Measurements from ENCODE around the gene PSME3IP1. TPM values are rescaled to one million over a fixed set of nuclear protein-coding genes. Genes with fewer than 3 reads are reported as not detected.

The PSME3IP1 gene
- total RNA-seq (10 to 100 TPM; 63.6 to 68.7 (median 65.0) TPM), polyA plus RNA-seq (57.8 TPM)
- long read RNA-seq, donor 1, transcript FAM192A-201 (7 exons, 2,848 nt) = major isoform, 24 of 75 reads
- long read RNA-seq, donor 1, partial matches to known transcripts = 12 of 75 reads
- long read RNA-seq, donor 1, other reads (novel, unspliced or antisense) = 37 of 75 reads
- long read RNA-seq, donor 2, transcript FAM192A-201 (7 exons, 2,848 nt) = major isoform, 10 of 32 reads
- long read RNA-seq, donor 2, partial matches to known transcripts = 2 of 32 reads
- long read RNA-seq, donor 2, other reads (novel, unspliced or antisense) = 20 of 32 reads
- long read RNA-seq, donor 3, transcript FAM192A-218 (7 exons, 1,086 nt) = minor isoform, 14 of 166 reads
- long read RNA-seq, donor 3, transcript FAM192A-201 (7 exons, 2,848 nt) = major isoform, 42 of 166 reads
- long read RNA-seq, donor 3, partial matches to known transcripts = 11 of 166 reads
- long read RNA-seq, donor 3, other reads (novel, unspliced or antisense) = 99 of 166 reads
- long read RNA-seq, donor 4, transcript FAM192A-201 (7 exons, 2,848 nt) = major isoform, 11 of 34 reads
- long read RNA-seq, donor 4, partial matches to known transcripts = 10 of 34 reads
- long read RNA-seq, donor 4, other reads (novel, unspliced or antisense) = 13 of 34 reads

- peak; percentile 98 for ATAC-seq
- DNase-seq = peak; percentile 97 to 98 (median 98)
- Histone ChIP-seq H3K4me3 (ENCODE audit: low read length) (peak within 1 kb of the TSS; percentile 88), H3K9me3 (ENCODE audit: control insufficient read depth, low read length) (no peaks in the 10 kb centered on the region), H3K4me1 (ENCODE audit: control insufficient read depth, insufficient read depth, low read length) (peaks cover 2% of the 10 kb centered on the region), H3K27me3 (ENCODE audit: control insufficient read depth, insufficient read depth) (no peaks in the 10 kb centered on the region), H3K27ac (ENCODE audit: low read length) (peak within 1 kb of the TSS; percentile 94)
- under 1% methylated on average over 64 of the region's 64 CpGs for WGBS
- intact Hi-C loops (cut with DNase I) = no loop called here
Measured at GRCh38 chr16:57185945-57186871, at the start of gene PSME3IP1, which contains the start of gene RSPRY1. TSS of gene PSME3IP1 (minus strand) at chr16:57186039. CDS start at chr16:57173854, 12,185 bp downstream. TSS of gene RSPRY1 (plus strand) at chr16:57186329. CDS start at chr16:57204659, 18,330 bp downstream.

DNA sequence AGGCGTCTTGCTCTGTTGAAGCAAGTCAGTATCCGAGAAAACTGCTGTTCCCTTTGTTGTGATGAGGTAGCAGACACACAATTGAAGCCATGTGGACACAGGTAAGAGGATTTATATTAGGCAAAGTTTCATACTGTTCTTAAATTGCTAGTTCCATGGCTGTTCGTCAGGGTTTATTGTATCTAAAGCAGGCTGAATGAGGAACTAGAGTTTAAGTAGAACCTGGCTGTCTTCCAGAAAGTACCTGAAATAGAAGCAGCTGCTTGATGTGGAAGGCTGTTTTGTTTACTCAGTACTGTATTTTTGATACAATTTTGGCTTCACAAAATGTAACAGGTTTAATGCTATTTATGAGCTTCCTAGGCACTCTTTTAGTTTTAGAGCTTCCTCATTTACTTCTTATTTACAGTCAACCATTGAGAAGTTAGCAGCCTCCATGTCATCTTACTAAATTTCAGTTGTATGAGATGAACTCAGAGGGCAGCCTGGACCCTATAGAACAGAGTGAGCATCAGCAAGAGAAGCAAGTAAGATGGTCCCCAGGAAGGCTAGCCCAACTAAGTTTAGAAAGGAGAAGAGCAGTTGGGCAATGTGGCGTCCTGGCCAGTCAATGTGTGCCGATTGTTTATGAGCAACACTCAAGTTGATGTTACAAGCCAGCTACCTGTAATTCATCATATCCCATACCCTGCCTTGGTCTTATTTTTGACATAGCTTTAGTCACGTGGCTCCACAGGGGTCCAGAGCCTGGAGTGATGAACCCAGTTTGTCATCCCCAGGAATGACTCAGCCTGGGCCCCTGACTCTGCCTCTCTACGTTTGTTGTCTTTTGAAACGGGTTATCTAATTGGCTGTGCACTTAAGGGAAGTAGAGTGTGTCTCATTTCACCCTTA lies 49.5 kb upstream of the PSME3IP1 start:
- no peaks in the 10 kb centered on the region for H3K9me3 ChIP-seq (ENCODE audit: control insufficient read depth, low read length)
- DNase-seq (no peak), ATAC-seq (no peak)
- H3K4me3 ChIP-seq (ENCODE audit: low read length) = no peak overlapping the region
- 79% methylated on average over 8 of the region's 8 CpGs for WGBS
- no peaks in the 10 kb centered on the region for H3K27me3 ChIP-seq (ENCODE audit: control insufficient read depth, insufficient read depth)
- no peak overlapping the region for H3K27ac ChIP-seq (ENCODE audit: low read length)
- no peaks in the 10 kb centered on the region for H3K4me1 ChIP-seq (ENCODE audit: control insufficient read depth, insufficient read depth, low read length)
- intact Hi-C loops (cut with DNase I) = no loop called here

DNA sequence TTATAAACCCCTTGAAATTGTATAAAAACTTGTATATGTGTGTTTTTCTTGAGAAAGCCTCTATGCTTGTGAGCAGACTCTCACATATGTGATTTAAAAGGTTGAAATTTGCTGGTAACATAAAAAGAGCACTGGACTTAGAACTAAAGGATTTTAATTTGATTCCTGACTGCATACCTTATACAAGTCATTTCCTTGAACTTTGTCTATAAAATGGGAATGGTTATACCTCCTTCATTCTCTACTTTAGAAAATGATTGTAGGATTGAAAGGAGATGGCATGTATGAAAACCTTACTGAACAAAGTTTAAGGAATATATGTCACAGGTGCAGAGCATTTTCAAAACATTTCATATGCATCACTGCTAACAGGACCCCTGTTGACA lies 48.9 kb upstream of the PSME3IP1 start:
- ATAC-seq (no peak), DNase-seq (no peak)
- Histone ChIP-seq H3K27ac (ENCODE audit: low read length) (no peak overlapping the region), H3K4me1 (ENCODE audit: control insufficient read depth, insufficient read depth, low read length) (no peaks in the 10 kb centered on the region), H3K4me3 (ENCODE audit: low read length) (no peak overlapping the region), H3K9me3 (ENCODE audit: control insufficient read depth, low read length) (no peaks in the 10 kb centered on the region), H3K27me3 (ENCODE audit: control insufficient read depth, insufficient read depth) (no peaks in the 10 kb centered on the region)
- intact Hi-C loops (cut with DNase I) = no loop called here

DNA sequence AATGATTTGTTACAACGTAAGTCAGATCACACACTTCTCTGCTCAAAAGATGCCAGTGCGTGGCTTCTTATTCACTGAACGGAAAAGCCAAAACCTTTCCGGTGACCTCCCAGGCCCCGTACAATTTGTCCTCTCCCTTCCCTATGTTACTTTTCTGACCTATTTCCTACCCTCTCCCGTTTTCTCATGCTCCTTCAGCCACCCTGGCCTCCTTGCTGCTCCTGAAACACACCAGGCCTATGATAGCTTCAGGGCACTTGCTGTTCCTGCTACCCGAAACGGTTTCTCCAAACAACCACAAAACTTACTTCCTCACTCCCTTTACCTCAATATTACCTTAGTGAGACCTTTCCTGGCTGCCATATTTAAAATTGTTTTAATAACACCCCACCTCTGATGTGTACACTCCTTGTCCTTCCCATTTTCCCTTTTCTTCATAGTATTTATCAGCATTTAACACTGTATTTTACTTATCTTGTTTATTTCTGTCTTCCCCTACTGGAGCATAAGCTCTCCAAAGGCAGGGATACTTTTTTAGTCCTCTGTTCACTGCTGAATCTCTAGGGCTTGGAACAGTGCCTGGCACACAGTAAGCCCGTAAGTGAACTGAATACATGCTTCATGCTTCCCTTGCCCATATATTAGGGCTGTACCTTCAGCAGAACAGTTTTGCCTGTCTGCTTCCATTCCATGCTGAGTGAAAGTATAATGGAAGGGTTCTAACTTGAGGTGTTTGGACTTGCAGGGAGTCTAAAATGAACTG lies 48.3 kb upstream of the PSME3IP1 start:
- peak in 1 of 2 donors; percentile 64 for ATAC-seq
- WGBS = 87% methylated on average over 9 of the region's 9 CpGs
- Histone ChIP-seq H3K27me3 (ENCODE audit: control insufficient read depth, insufficient read depth) (no peaks in the 10 kb centered on the region), H3K9me3 (ENCODE audit: control insufficient read depth, low read length) (no peaks in the 10 kb centered on the region), H3K27ac (ENCODE audit: low read length) (peak overlapping the region; percentile 39), H3K4me3 (ENCODE audit: low read length) (no peak overlapping the region), H3K4me1 (ENCODE audit: control insufficient read depth, insufficient read depth, low read length) (no peaks in the 10 kb centered on the region)
- intact Hi-C loops (cut with DNase I) = no loop called here
- no peak for DNase-seq

GRCh38 chr16:57231821-57232350 lies 46.0 kb upstream of the PSME3IP1 start:
- intact Hi-C loops (cut with DNase I) = no loop called here
- 91% methylated on average over 3 of the region's 3 CpGs for WGBS
- Histone ChIP-seq H3K9me3 (ENCODE audit: control insufficient read depth, low read length) (no peaks in the 10 kb centered on the region), H3K4me1 (ENCODE audit: control insufficient read depth, insufficient read depth, low read length) (no peaks in the 10 kb centered on the region), H3K27me3 (ENCODE audit: control insufficient read depth, insufficient read depth) (no peaks in the 10 kb centered on the region), H3K27ac (ENCODE audit: low read length) (no peak overlapping the region), H3K4me3 (ENCODE audit: low read length) (no peak overlapping the region)
- ATAC-seq = no peak
- DNase-seq = no peak

GRCh38 chr16:57229079-57229478 lies 43.2 kb upstream of the PSME3IP1 start:
- H3K9me3 ChIP-seq (ENCODE audit: control insufficient read depth, low read length) = no peaks in the 10 kb centered on the region
- 85% methylated on average over 1 of the region's 1 CpG for WGBS
- no peaks in the 10 kb centered on the region for H3K27me3 ChIP-seq (ENCODE audit: control insufficient read depth, insufficient read depth)
- ATAC-seq = no peak
- H3K4me3 ChIP-seq (ENCODE audit: low read length) = no peak overlapping the region
- no peak overlapping the region for H3K27ac ChIP-seq (ENCODE audit: low read length)
- intact Hi-C loops (cut with DNase I) = no loop called here
- no peaks in the 10 kb centered on the region for H3K4me1 ChIP-seq (ENCODE audit: control insufficient read depth, insufficient read depth, low read length)
- no peak for DNase-seq

GRCh38 chr16:57226701-57227621 lies 41.1 kb upstream of the PSME3IP1 start:
- no peaks in the 10 kb centered on the region for H3K27me3 ChIP-seq (ENCODE audit: control insufficient read depth, insufficient read depth)
- WGBS = 86% methylated on average over 4 of the region's 4 CpGs
- H3K9me3 ChIP-seq (ENCODE audit: control insufficient read depth, low read length) = no peaks in the 10 kb centered on the region
- H3K4me3 ChIP-seq (ENCODE audit: low read length) = no peak overlapping the region
- ATAC-seq = no peak
- no peak overlapping the region for H3K27ac ChIP-seq (ENCODE audit: low read length)
- DNase-seq = no peak
- H3K4me1 ChIP-seq (ENCODE audit: control insufficient read depth, insufficient read depth, low read length) = no peaks in the 10 kb centered on the region
- intact Hi-C loops (cut with DNase I) = no loop called here

- no peak for ATAC-seq
- WGBS = 98% methylated on average over 7 of the region's 7 CpGs
- no peaks in the 10 kb centered on the region for H3K9me3 ChIP-seq (ENCODE audit: control insufficient read depth, low read length)
- H3K4me1 ChIP-seq (ENCODE audit: control insufficient read depth, insufficient read depth, low read length) = no peaks in the 10 kb centered on the region
- no peak overlapping the region for H3K4me3 ChIP-seq (ENCODE audit: low read length)
- no peak overlapping the region for H3K27ac ChIP-seq (ENCODE audit: low read length)
- intact Hi-C loops (cut with DNase I) = no loop called here
- H3K27me3 ChIP-seq (ENCODE audit: control insufficient read depth, insufficient read depth) = no peaks in the 10 kb centered on the region
- no peak for DNase-seq
Measured at GRCh38 chr16:57225978-57226377, 40.1 kb upstream of the PSME3IP1 start.
